Measurements from ENCODE around the gene ADGRB3. TPM values are rescaled to one million over a fixed set of nuclear protein-coding genes. Genes with fewer than 3 reads are reported as not detected.

Gene ADGRB3
- total RNA-seq, 1 experiment from 2014 or later, result not detected

DNA sequence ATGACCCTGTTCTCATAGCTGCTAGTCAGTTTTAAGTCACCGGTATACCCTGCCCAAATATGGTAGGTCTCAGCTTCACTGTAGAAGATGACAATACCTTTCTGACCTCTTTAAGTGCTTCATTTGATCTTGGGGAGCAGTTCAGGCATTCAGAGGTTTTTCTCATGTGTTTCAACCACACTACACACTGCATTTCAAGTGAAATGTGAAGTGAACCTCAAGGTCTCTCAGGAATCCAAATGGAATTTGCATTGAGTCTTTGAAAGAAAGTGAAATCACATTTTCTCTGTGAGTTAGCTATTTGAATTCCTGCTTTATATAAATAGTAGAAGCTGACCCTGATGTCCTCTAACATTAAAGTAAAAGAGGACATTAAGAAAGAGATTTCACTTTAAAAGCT lies 461.6 kb downstream of the ADGRB3 start:
- ChIA-PET POLR2A (no interaction called here), CTCF (no interaction called here)
- Mint-ChIP-seq H3K27me3 (ENCODE audit: insufficient read depth, unreplicated experiment) (peaks cover 62% of the 10 kb centered on the region), H3K9me3 (ENCODE audit: unreplicated experiment) (no peaks in the 10 kb centered on the region), H3K4me3 (ENCODE audit: unreplicated experiment) (no peak overlapping the region), H3K4me1 (ENCODE audit: insufficient read depth, unreplicated experiment) (no peaks in the 10 kb centered on the region), H3K27ac (ENCODE audit: low read depth, unreplicated experiment) (no peak overlapping the region), H3K36me3 (ENCODE audit: insufficient read depth, unreplicated experiment) (no peaks in the 10 kb centered on the region)
- TF ChIP-seq, protein P1, sequence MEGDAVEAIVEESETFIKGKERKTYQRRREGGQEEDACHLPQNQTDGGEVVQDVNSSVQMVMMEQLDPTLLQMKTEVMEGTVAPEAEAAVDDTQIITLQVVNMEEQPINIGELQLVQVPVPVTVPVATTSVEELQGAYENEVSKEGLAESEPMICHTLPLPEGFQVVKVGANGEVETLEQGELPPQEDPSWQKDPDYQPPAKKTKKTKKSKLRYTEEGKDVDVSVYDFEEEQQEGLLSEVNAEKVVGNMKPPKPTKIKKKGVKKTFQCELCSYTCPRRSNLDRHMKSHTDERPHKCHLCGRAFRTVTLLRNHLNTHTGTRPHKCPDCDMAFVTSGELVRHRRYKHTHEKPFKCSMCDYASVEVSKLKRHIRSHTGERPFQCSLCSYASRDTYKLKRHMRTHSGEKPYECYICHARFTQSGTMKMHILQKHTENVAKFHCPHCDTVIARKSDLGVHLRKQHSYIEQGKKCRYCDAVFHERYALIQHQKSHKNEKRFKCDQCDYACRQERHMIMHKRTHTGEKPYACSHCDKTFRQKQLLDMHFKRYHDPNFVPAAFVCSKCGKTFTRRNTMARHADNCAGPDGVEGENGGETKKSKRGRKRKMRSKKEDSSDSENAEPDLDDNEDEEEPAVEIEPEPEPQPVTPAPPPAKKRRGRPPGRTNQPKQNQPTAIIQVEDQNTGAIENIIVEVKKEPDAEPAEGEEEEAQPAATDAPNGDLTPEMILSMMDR (IDR thresholded peaks at IDR 0.05; ENCODE audit: unreplicated experiment), result no peak
- intact Hi-C loops (cut with micrococcal nuclease), result no loop called here
- BruUV-seq (replicated peaks), result no TSS peak
- no peak for DNase-seq (ENCODE audit: unreplicated experiment)

DNA sequence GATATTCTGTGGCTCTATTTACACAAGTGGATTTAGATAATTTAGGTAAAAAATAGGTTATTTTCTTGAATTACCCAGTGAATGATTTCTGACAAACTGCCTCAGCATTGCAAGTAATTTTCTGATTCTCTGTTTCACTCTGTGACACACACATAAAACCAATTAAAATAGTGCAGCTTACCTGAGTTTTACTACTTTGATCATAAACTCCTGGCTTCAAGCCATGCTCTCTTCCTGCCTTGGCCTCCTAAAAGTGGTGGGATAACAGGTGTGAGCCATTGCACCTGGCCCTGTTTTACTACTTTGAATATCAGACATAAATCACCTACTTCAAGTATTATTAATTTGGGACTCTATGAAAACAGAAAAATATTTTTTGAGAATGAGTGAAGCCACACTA lies 462.9 kb downstream of the ADGRB3 start:
- Mint-ChIP-seq H3K36me3 (ENCODE audit: insufficient read depth, unreplicated experiment) (no peaks in the 10 kb centered on the region), H3K4me3 (ENCODE audit: unreplicated experiment) (no peak overlapping the region), H3K27me3 (ENCODE audit: insufficient read depth, unreplicated experiment) (peaks cover 62% of the 10 kb centered on the region), H3K9me3 (ENCODE audit: unreplicated experiment) (no peaks in the 10 kb centered on the region), H3K4me1 (ENCODE audit: insufficient read depth, unreplicated experiment) (no peaks in the 10 kb centered on the region), H3K27ac (ENCODE audit: low read depth, unreplicated experiment) (no peak overlapping the region)
- intact Hi-C loops (cut with micrococcal nuclease), result no loop called here
- no TSS peak for BruUV-seq (replicated peaks)
- TF ChIP-seq, protein P1 (IDR thresholded peaks at IDR 0.05; ENCODE audit: unreplicated experiment), result no peak
- ChIA-PET CTCF (interaction anchor here (0.9 kb wide), 1 partner anchor 1007 kb away, joined by 3 read pairs; no protein-coding TSS in a partner anchor), POLR2A (interaction anchor here (0.6 kb wide), 2 partner anchors 60 to 105 kb away, joined by 3 read pairs; no protein-coding TSS in a partner anchor)
- no peak for DNase-seq (ENCODE audit: unreplicated experiment)

DNA sequence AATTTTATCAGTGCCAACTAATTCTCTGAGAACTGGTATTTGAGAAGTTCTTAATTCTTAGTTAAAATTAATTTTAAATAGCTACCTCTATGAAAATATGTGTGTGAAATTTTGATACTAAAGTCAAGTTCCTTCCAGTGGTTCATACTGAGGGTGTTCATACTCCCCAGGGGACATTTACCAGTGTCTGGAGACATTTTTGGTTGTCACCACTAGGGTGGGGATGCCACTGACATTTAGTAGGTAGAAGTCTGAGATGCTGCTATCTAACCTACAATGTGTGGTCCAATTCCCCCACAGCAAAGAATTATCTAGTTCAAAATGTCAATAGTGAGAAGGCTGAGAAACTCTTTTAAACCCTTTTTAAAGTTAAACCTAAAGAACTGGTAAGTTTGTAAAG lies 463.8 kb downstream of the ADGRB3 start:
- Mint-ChIP-seq H3K27me3 (ENCODE audit: insufficient read depth, unreplicated experiment) (peaks cover 52% of the 10 kb centered on the region), H3K36me3 (ENCODE audit: insufficient read depth, unreplicated experiment) (no peaks in the 10 kb centered on the region), H3K4me3 (ENCODE audit: unreplicated experiment) (no peak overlapping the region), H3K4me1 (ENCODE audit: insufficient read depth, unreplicated experiment) (no peaks in the 10 kb centered on the region), H3K27ac (ENCODE audit: low read depth, unreplicated experiment) (no peak overlapping the region), H3K9me3 (ENCODE audit: unreplicated experiment) (no peaks in the 10 kb centered on the region)
- no peak for DNase-seq (ENCODE audit: unreplicated experiment)
- CTCF ChIA-PET, result interaction anchor here (0.6 kb wide), 1 partner anchor 153 kb away, joined by 3 read pairs; no protein-coding TSS in a partner anchor
- intact Hi-C loops (cut with micrococcal nuclease), result no loop called here
- BruUV-seq (replicated peaks), result no TSS peak
- TF ChIP-seq, protein P1 (IDR thresholded peaks at IDR 0.05; ENCODE audit: unreplicated experiment), result no peak
- POLR2A ChIA-PET, result no interaction called here

DNA sequence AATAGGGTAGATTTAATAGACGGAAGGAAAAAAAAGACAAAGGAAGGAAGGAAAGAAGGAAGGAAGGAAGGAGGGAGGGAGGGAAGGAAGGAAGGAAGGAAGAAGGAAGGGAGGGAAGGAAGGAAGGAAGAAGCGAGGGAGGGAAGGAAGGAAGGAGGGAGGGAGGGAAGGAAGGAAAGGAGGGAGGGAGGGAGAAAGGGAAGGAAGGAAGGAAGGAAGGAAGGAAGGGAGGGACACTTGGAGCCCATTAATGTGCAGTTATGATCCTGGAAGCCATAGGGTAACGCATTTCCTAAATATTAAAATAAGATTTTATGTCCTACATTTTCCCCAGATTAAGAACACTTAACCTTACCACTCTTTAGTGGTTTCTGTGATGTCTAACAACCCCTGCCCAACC lies 465.7 kb downstream of the ADGRB3 start:
- no peaks in the 10 kb centered on the region for H3K36me3 Mint-ChIP-seq (ENCODE audit: insufficient read depth, unreplicated experiment)
- DNase-seq (ENCODE audit: unreplicated experiment), result no peak
- ChIA-PET POLR2A (no interaction called here), CTCF (no interaction called here)
- no peaks in the 10 kb centered on the region for H3K9me3 Mint-ChIP-seq (ENCODE audit: unreplicated experiment)
- no peak overlapping the region for H3K27ac Mint-ChIP-seq (ENCODE audit: low read depth, unreplicated experiment)
- peaks cover 49% of the 10 kb centered on the region for H3K27me3 Mint-ChIP-seq (ENCODE audit: insufficient read depth, unreplicated experiment)
- no peak overlapping the region for H3K4me3 Mint-ChIP-seq (ENCODE audit: unreplicated experiment)
- no peaks in the 10 kb centered on the region for H3K4me1 Mint-ChIP-seq (ENCODE audit: insufficient read depth, unreplicated experiment)
- BruUV-seq (replicated peaks), result no TSS peak
- intact Hi-C loops (cut with micrococcal nuclease), result no loop called here
- TF ChIP-seq, protein P1 (IDR thresholded peaks at IDR 0.05; ENCODE audit: unreplicated experiment), result no peak
